CD14-positive monocyte (primary cell): ENCODE measurements around the gene FANCG. TPM values are rescaled to one million over a fixed set of nuclear protein-coding genes. Genes with fewer than 3 reads are reported as not detected.
A peak's percentile ranks its signal among the peaks of the same experiment; 100 is the strongest.

Experiments
- DNase-seq, 3 donors: peaks; one replicate each; pipeline ENCODE4 v3.0.0-alpha.2; 2011 to 2022
- H2AFZ ChIP-seq: 2 replicates; pipeline ENCODE4 v1.6.0; 2012; ENCODE audit warnings: mild to moderate bottlenecking, low read depth, low read length, inconsistent platforms; ENCODE audit not compliant: insufficient read depth, poor library complexity, severe bottlenecking
- H3K27ac ChIP-seq, 2 donors: 1 replicate in 1 of 2; 2 replicates in 1 of 2; pipeline ENCODE4 v1.5.1; 2012 to 2013; ENCODE audit warnings: low read length in 2 of 2, control low read depth in 1 of 2, inconsistent platforms in 1 of 2, low read depth in 1 of 2, mild to moderate bottlenecking in 1 of 2
- H3K27me3 ChIP-seq, 2 donors: one replicate each; pipeline versions ENCODE4 v1.6.0 to v1.6.1; 2011 to 2013; ENCODE audit warnings: low read length in 2 of 2; ENCODE audit not compliant: control insufficient read depth in 2 of 2, insufficient read depth in 2 of 2
- H3K36me3 ChIP-seq, 2 donors: replicated peaks in 1 of 2; 1 replicate in 1 of 2; 2 replicates in 1 of 2; pipeline versions ENCODE4 v1.5.1 to v1.6.1; 2012 to 2013; ENCODE audit warnings: low read length in 2 of 2, control low read depth in 1 of 2, inconsistent platforms in 1 of 2, mild to moderate bottlenecking in 1 of 2; ENCODE audit not compliant: insufficient read depth in 2 of 2, control insufficient read depth in 1 of 2
- H3K4me1 ChIP-seq, 2 donors: 1 replicate in 1 of 2; 2 replicates in 1 of 2; pipeline versions ENCODE4 v1.5.1 to v1.6.1; 2012 to 2013; ENCODE audit warnings: low read length in 2 of 2, control low read depth in 1 of 2, inconsistent platforms in 1 of 2, mild to moderate bottlenecking in 1 of 2, moderate library complexity in 1 of 2; ENCODE audit not compliant: insufficient read depth in 2 of 2, control insufficient read depth in 1 of 2
- H3K4me2 ChIP-seq: replicated peaks from 2 replicates; pipeline ENCODE3; 2012; ENCODE audit warnings: low read length, moderate library complexity, mild to moderate bottlenecking; ENCODE audit not compliant: poor library complexity, severe bottlenecking; ENCODE audit errors: extremely low read depth
- H3K4me3 ChIP-seq, 3 experiments: fragments of 200-600 bp in 1 of 3; sonication (generic) in 1 of 3; replicated peaks in 1 of 3; 1 replicate in 2 of 3; 2 replicates in 1 of 3; pipeline ENCODE4 v1.5.1; 2011 to 2013; ENCODE audit warnings: low read length in 3 of 3, mild to moderate bottlenecking in 3 of 3, control low read depth in 2 of 3, low read depth in 2 of 3, inconsistent platforms in 1 of 3, moderate library complexity in 1 of 3
- H3K79me2 ChIP-seq: 2 replicates; pipeline ENCODE4 v1.6.0; 2012; ENCODE audit warnings: mild to moderate bottlenecking, control low read depth, inconsistent platforms, low read length, moderate library complexity; ENCODE audit not compliant: insufficient read depth
- H3K9ac ChIP-seq: 2 replicates; pipeline ENCODE4 v1.6.0; 2017; ENCODE audit warnings: low read length, mild to moderate bottlenecking; ENCODE audit not compliant: insufficient read depth, poor library complexity, severe bottlenecking
- H3K9me3 ChIP-seq, 2 donors: replicated peaks in 1 of 2; 1 replicate in 1 of 2; 2 replicates in 1 of 2; pipeline versions ENCODE4 v1.5.1 to v1.6.1; 2012 to 2013; ENCODE audit warnings: low read length in 2 of 2, control low read depth in 1 of 2; ENCODE audit not compliant: control insufficient read depth in 1 of 2, insufficient read depth in 1 of 2
- H4K20me1 ChIP-seq: 2 replicates; pipeline ENCODE4 v1.6.0; 2012; ENCODE audit warnings: mild to moderate bottlenecking, low read length, control low read depth, moderate library complexity; ENCODE audit not compliant: insufficient read depth
- H3K27ac Mint-ChIP-seq, 7 donors: one replicate each; pipeline ENCODE4 v1.8.0; 2020; ENCODE audit warnings: mild to moderate bottlenecking in 7 of 7, mixed read lengths in 7 of 7, moderate library complexity in 6 of 7, inconsistent platforms in 2 of 7
- H3K27me3 Mint-ChIP-seq, 3 donors: one replicate each; pipeline ENCODE4 v1.8.0; 2021 to 2022; ENCODE audit warnings: low read depth in 3 of 3, mild to moderate bottlenecking in 3 of 3, mixed read lengths in 3 of 3, moderate library complexity in 3 of 3, inconsistent platforms in 1 of 3
- H3K36me3 Mint-ChIP-seq, 2 donors: one replicate each; pipeline ENCODE4 v1.8.0; 2020; ENCODE audit warnings: mixed read lengths in 2 of 2, inconsistent platforms in 1 of 2, mild to moderate bottlenecking in 1 of 2
- H3K4me1 Mint-ChIP-seq: one replicate; pipeline ENCODE4 v1.8.0; 2020; ENCODE audit warnings: mild to moderate bottlenecking, mixed read lengths
- H3K4me3 Mint-ChIP-seq, 2 donors: one replicate each; pipeline ENCODE4 v1.8.0; 2020; ENCODE audit warnings: mild to moderate bottlenecking in 2 of 2, mixed read lengths in 2 of 2, moderate library complexity in 1 of 2
- H3K9me3 Mint-ChIP-seq, 7 donors: one replicate each; pipeline ENCODE4 v1.8.0; 2020 to 2022; ENCODE audit warnings: mixed read lengths in 7 of 7, mild to moderate bottlenecking in 6 of 7, moderate library complexity in 6 of 7, inconsistent platforms in 2 of 7
- whole genome bisulfite sequencing: methylation state at CpG from one replicate; pipeline ENCODE4 v1.1.5; 2013; ENCODE audit warnings: missing lambda C conversion rate; ENCODE audit not compliant: insufficient coverage; 5-methylcytosine and 5-hydroxymethylcytosine counted together
- intact Hi-C, 2 donors: fragments of 100-400 bp; cut with micrococcal nuclease; formaldehyde crosslinking; loops; one replicate each; pipeline versions ENCODE4 v1.15.0 to v1.15.1; 2023
- polyA plus RNA-seq, 3 donors: library from polyadenylated mRNA; depleted of rRNA in 1 of 3; unstranded in 2 of 3; stranded (reverse) in 1 of 3; fragments of 300-500 nt in 2 of 3; fragments of >200 nt in 1 of 3; fragmentation: Illumina TruSeq in 2 of 3; gene quantifications; 1 replicate in 2 of 3; 2 replicates in 1 of 3; pipeline ENCODE4 v1.2.3, GENCODE V29; 2012 to 2021
- TF ChIP-seq, protein P1 (sequence below): fragments of 200-600 bp; IDR thresholded peaks from one replicate; pipeline ENCODE4 v1.8.0; 2022; ENCODE audit warnings: antibody characterized with exemption, mild to moderate bottlenecking

FANCG gene
- polyA plus RNA-seq, 3 donors, result 2.0 to 7.0 (median 2.5) TPM

DNA sequence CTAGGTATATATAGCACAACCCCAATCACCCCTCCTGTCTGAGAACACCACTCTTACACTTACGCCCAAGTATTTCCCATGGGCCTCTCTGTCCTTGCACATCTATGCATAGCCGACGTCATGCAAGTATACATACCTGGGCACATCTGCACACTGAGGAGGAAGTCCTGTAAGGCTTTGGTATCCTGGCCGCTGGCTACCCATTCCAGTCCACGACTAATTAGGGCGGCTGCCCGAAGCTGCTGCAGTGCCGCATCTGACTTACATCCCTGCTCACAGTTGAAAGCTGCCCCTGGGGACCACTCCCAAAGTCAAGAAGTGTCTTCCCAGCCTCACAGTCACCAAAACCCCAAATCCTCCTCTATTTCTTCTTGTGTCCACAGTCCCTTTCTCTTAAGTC is 5.0 kb downstream of the FANCG start:
- 97% methylated on average over 8 of the region's 8 CpGs for WGBS
- no peak overlapping the region for H3K9ac ChIP-seq
- TF ChIP-seq, protein P1, sequence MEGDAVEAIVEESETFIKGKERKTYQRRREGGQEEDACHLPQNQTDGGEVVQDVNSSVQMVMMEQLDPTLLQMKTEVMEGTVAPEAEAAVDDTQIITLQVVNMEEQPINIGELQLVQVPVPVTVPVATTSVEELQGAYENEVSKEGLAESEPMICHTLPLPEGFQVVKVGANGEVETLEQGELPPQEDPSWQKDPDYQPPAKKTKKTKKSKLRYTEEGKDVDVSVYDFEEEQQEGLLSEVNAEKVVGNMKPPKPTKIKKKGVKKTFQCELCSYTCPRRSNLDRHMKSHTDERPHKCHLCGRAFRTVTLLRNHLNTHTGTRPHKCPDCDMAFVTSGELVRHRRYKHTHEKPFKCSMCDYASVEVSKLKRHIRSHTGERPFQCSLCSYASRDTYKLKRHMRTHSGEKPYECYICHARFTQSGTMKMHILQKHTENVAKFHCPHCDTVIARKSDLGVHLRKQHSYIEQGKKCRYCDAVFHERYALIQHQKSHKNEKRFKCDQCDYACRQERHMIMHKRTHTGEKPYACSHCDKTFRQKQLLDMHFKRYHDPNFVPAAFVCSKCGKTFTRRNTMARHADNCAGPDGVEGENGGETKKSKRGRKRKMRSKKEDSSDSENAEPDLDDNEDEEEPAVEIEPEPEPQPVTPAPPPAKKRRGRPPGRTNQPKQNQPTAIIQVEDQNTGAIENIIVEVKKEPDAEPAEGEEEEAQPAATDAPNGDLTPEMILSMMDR, result no peak
- H3K36me3 ChIP-seq, result peaks cover 2 to 14% of the 10 kb centered on the region in 2 donors
- no peaks in the 10 kb centered on the region for H3K9me3 ChIP-seq
- Mint-ChIP-seq H3K27me3 (no peaks in the 10 kb centered on the region), H3K4me1 (peaks cover 38% of the 10 kb centered on the region), H3K27ac (peak overlapping the region in 2 of 7 donors; percentile 37 to 40), H3K4me3 (no peak overlapping the region), H3K36me3 (peaks cover 5 to 13% of the 10 kb centered on the region in 2 donors), H3K9me3 (no peaks in the 10 kb centered on the region)
- H4K20me1 ChIP-seq, result peaks cover 21% of the 10 kb centered on the region
- peaks cover 31 to 48% of the 10 kb centered on the region in 2 donors for H3K4me1 ChIP-seq
- H3K4me3 ChIP-seq, result no peak overlapping the region
- DNase-seq, result no peak
- intact Hi-C loops, result loop anchor here (5.0 to 10.0 kb wide), 3 partner anchors 38 to 90 kb away; partner anchors contain the start of gene DNAJB5 (in 1 of the 2)
- no peak overlapping the region for H3K4me2 ChIP-seq
- no peak overlapping the region for H2AFZ ChIP-seq
- no peaks in the 10 kb centered on the region for H3K27me3 ChIP-seq
- peaks cover 39% of the 10 kb centered on the region for H3K79me2 ChIP-seq
- peak overlapping the region in 1 of 2 donors; percentile 32 for H3K27ac ChIP-seq

DNA sequence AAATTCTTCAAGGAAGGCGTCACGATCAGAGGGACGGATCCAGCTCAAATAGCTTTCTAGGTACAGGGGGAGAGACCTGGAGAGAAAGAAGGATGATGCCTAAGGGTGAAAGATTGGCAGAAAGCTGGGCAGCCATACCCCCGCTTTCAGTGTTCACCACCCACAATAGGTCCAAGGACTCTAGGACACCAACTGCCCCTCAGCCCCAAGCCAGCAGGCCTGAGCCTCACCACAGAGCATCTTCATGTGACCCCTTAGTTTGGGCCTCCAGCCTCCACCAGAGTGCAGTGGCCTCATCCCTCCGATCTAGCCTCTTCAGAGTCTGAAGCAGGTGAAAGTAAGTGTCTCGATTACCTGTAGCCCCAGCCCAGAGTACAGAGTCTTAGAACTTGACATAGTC is 5.6 kb downstream of the FANCG start:
- Histone ChIP-seq H3K36me3 (peaks cover 2 to 16% of the 10 kb centered on the region in 2 donors), H3K27ac (no peak overlapping the region), H3K9me3 (no peaks in the 10 kb centered on the region), H3K4me2 (no peak overlapping the region), H3K9ac (no peak overlapping the region), H4K20me1 (peaks cover 28% of the 10 kb centered on the region), H2AFZ (no peak overlapping the region), H3K79me2 (peaks cover 44% of the 10 kb centered on the region), H3K4me1 (peaks cover 29 to 48% of the 10 kb centered on the region in 2 donors), H3K4me3 (no peak overlapping the region), H3K27me3 (no peaks in the 10 kb centered on the region)
- intact Hi-C loops, result loop anchor here (5.0 to 10.0 kb wide), 3 partner anchors 38 to 89 kb away; partner anchors contain the start of gene DNAJB5 (in 1 of the 2)
- Mint-ChIP-seq H3K9me3 (no peaks in the 10 kb centered on the region), H3K4me1 (peaks cover 40% of the 10 kb centered on the region), H3K27ac (peak overlapping the region in 2 of 7 donors; percentile 73 to 95), H3K36me3 (peaks cover 5 to 17% of the 10 kb centered on the region in 2 donors), H3K4me3 (no peak overlapping the region), H3K27me3 (no peaks in the 10 kb centered on the region)
- no peak for DNase-seq
- 100% methylated on average over 1 of the region's 6 CpGs for WGBS
- TF ChIP-seq, protein P1, result no peak
